Ishikawa (cell line): ENCODE data around the gene RAD50.

Experiments used
- CEBPB ChIP-seq: IDR thresholded peaks from 2 replicates; pipeline ENCODE4 v1.6.1; 2012
- CREB1 ChIP-seq: IDR thresholded peaks from 2 replicates; pipeline ENCODE4 v1.6.1; 2012; ENCODE audit warnings: low read depth
- EGR1 ChIP-seq: IDR thresholded peaks from 2 replicates; pipeline ENCODE4 v1.6.1; 2012
- EP300 ChIP-seq: IDR thresholded peaks from 2 replicates; pipeline ENCODE4 v1.6.1; 2012; ENCODE audit warnings: borderline replicate concordance
- FOXM1 ChIP-seq: IDR thresholded peaks from 2 replicates; pipeline ENCODE4 v1.6.1; 2012; ENCODE audit warnings: low read depth, borderline replicate concordance
- MAX ChIP-seq: IDR thresholded peaks from 2 replicates; pipeline ENCODE4 v1.6.1; 2012
- NFIC ChIP-seq: IDR thresholded peaks from 2 replicates; pipeline ENCODE4 v1.6.1; 2012
- RAD21 ChIP-seq: IDR thresholded peaks from 2 replicates; pipeline ENCODE4 v1.6.1; 2012; ENCODE audit warnings: low read depth
- TAF1 ChIP-seq: IDR thresholded peaks from 2 replicates; pipeline ENCODE4 v1.6.1; 2012; ENCODE audit warnings: low read depth, mild to moderate bottlenecking
- TCF12 ChIP-seq: IDR thresholded peaks from 2 replicates; pipeline ENCODE4 v1.6.1; 2012; ENCODE audit warnings: low read depth
- TEAD4 ChIP-seq: IDR thresholded peaks from 2 replicates; pipeline ENCODE4 v1.6.1; 2012
- USF1 ChIP-seq: IDR thresholded peaks from 2 replicates; pipeline ENCODE4 v1.6.1; 2012
- YY1 ChIP-seq: IDR thresholded peaks from 2 replicates; pipeline ENCODE4 v1.6.1; 2012; ENCODE audit warnings: low read depth
- ZBTB7A ChIP-seq: IDR thresholded peaks from 2 replicates; pipeline ENCODE4 v1.6.1; 2012; ENCODE audit warnings: low read depth
- TF ChIP-seq, protein P1 (sequence below): IDR thresholded peaks from 2 replicates; pipeline ENCODE4 v1.6.1; 2012; ENCODE audit warnings: low read depth, mild to moderate bottlenecking

Gene RAD50

GRCh38 chr5:132549576-132549975 lies 7.2 kb upstream of the RAD50 start:
- TF ChIP-seq, protein P1, sequence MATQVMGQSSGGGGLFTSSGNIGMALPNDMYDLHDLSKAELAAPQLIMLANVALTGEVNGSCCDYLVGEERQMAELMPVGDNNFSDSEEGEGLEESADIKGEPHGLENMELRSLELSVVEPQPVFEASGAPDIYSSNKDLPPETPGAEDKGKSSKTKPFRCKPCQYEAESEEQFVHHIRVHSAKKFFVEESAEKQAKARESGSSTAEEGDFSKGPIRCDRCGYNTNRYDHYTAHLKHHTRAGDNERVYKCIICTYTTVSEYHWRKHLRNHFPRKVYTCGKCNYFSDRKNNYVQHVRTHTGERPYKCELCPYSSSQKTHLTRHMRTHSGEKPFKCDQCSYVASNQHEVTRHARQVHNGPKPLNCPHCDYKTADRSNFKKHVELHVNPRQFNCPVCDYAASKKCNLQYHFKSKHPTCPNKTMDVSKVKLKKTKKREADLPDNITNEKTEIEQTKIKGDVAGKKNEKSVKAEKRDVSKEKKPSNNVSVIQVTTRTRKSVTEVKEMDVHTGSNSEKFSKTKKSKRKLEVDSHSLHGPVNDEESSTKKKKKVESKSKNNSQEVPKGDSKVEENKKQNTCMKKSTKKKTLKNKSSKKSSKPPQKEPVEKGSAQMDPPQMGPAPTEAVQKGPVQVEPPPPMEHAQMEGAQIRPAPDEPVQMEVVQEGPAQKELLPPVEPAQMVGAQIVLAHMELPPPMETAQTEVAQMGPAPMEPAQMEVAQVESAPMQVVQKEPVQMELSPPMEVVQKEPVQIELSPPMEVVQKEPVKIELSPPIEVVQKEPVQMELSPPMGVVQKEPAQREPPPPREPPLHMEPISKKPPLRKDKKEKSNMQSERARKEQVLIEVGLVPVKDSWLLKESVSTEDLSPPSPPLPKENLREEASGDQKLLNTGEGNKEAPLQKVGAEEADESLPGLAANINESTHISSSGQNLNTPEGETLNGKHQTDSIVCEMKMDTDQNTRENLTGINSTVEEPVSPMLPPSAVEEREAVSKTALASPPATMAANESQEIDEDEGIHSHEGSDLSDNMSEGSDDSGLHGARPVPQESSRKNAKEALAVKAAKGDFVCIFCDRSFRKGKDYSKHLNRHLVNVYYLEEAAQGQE = no peak
- TF ChIP-seq NFIC (no peak), TCF12 (no peak), EP300 (no peak), CEBPB (no peak)

DNA sequence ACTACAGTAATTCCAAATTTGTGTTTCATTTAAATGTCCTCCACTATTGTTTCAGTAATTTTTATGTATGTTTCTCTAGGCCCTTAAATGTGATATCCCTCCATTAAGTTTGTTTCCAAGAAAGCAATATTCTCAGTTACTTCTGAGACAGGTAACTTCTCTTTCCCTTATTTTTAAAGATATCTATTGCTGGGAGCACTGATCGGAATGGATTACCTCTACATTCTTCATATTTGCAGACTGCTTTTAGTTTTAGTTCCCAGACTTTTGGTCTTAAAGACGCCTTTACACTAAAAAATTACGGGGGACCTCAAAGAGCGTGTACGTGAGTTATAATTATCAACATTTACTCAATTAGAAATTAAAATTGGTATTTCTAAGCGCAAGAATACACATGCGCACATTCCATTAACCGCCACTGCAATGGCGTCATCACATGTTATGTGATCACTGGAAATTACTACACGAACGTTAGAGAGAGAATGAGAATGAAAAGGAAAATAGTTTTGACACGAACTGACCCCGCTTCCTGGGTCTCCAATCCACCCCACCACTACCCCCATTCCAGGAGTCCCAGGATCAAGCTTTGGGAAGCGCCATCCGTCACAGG lies 519 bp upstream of the RAD50 start:
- no peak for TF ChIP-seq CREB1
- no peak for TF ChIP-seq TCF12
- no peak for TF ChIP-seq MAX
- TF ChIP-seq USF1 = no peak
- no peak for TF ChIP-seq FOXM1
- TF ChIP-seq TAF1 = no peak
- no peak for TF ChIP-seq YY1
- no peak for TF ChIP-seq CEBPB
- TF ChIP-seq, protein P1 = no peak
- TF ChIP-seq NFIC = no peak
- no peak for TF ChIP-seq RAD21
- TF ChIP-seq EP300 = no peak
- TF ChIP-seq TEAD4 = no peak

- no peak for TF ChIP-seq EP300
Measured at GRCh38 chr5:132557478-132558172, 848 bp downstream of the RAD50 start.

DNA sequence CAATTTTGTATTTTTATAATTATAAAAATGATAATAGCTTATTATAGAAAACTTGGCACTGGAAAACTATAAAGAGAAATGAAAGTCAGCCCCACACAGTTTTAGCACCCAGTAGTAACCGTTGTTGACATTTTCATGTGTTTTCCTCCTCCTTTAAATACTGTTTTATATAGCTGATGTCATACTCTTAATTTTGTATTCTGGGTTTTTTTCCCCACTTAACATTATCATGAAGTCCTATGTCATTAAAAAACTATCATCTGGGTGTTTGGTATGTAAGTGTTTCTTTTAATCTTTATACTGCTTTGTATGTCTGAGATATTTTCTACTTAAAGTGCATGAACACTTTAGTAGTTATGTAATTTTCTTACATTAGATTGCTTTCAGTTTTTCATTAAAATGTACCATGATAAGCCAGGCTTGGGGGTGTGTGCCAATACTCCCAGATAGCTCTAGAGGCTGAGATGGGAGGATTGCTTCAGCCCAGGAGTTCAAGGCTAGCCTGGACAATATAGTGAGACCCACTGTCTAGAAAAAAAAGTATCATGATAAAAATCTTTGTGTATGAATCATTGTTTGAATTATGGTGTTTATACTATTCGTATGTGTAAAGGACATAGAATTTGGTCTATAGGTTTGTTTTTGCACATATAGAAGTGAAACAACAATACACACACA lies 2.7 kb downstream of the RAD50 start:
- TF ChIP-seq EGR1 (no peak), EP300 (no peak), USF1 (no peak), TEAD4 (no peak), FOXM1 (no peak), TAF1 (no peak), RAD21 (no peak), YY1 (no peak), MAX (no peak), ZBTB7A (no peak), CREB1 (no peak), TCF12 (no peak), CEBPB (no peak), NFIC (no peak)
- TF ChIP-seq, protein P1 = no peak
